Dermis microvascular lymphatic vessel endothelial cell (primary cell): ENCODE data around the gene ZFYVE28. TPM values are rescaled to one million over a fixed set of nuclear protein-coding genes. Genes with fewer than 3 reads are reported as not detected.

Experiments
- DNase-seq, 2 donors: peaks; one replicate each; pipeline versions ENCODE4 v3.0.0 to v3.0.0-alpha.2; 2010; ENCODE audit warnings: low read depth in 2 of 2
- total RNA-seq: library from RNA; depleted of rRNA; stranded (reverse); fragments of >200 nt; gene quantifications from 2 replicates; pipeline ENCODE4 v1.2.1, GENCODE V29; 2014

The ZFYVE28 gene
- total RNA-seq, 1 donor from 2014 or later, result 1.8 TPM

GRCh38 chr4:2333356-2333841, 85.0 kb downstream of the ZFYVE28 start:
- no peak for DNase-seq

- no peak for DNase-seq
Measured at GRCh38 chr4:2332976-2333319, 85.5 kb downstream of the ZFYVE28 start.

DNA sequence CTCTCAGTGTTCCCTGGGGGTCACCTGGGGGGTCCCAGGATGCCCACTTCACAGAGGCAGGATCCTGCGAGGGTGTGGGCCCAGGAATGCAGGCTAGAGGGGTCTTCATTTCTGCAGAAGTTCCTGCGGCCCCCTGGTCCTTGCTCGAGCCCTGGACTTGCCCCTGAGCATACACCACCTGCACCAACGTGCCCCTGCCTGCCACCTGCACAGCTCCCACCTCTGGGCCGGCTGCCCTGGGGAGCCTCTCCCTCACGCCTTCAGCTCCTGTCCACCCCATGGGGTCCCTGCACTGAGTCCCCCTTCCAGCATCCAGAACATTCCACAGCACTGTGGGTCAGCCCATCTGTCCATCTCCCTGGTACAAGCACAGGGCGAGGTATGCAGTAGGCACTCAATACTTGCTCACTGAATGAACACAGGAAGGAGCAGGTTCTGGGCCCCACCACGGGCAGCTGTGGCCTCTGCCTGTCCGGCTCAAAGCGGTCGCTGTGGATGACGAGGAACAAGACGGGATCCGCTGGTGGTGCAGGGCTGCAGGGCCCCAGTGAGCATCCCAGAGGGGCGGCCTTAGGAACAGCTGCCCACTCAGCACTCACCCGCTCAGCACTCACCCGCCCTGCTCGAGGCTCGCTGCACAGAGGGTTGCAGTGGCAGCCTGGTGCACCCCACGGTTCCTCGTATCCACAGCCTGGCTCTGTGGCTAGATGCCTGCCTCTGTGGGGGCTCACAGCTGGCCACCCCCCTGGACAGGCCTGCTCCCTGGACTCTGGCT, 86.1 kb downstream of the ZFYVE28 start:
- DNase-seq, result no peak

GRCh38 chr4:2331519-2332200, 86.8 kb downstream of the ZFYVE28 start:
- DNase-seq, result no peak

DNA sequence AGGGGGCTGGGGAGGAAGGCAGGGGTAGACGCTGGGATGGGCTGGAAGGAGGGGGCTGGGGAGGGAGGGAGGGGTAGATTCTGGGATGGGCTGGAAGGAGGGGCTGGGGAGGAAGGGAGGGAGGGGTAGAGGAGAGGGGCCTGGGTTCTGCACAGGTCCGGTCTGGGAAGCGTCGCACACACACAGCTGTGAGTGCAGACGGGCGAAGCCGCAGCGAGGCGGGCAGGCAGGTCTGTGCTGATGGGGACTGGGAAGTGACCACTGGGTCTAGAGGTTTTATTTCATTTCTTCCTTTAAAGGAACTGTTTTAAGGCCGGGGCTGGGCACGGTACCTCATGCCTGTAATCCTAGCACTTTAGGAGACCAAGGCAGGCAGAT, 87.4 kb downstream of the ZFYVE28 start:
- no peak for DNase-seq

DNA sequence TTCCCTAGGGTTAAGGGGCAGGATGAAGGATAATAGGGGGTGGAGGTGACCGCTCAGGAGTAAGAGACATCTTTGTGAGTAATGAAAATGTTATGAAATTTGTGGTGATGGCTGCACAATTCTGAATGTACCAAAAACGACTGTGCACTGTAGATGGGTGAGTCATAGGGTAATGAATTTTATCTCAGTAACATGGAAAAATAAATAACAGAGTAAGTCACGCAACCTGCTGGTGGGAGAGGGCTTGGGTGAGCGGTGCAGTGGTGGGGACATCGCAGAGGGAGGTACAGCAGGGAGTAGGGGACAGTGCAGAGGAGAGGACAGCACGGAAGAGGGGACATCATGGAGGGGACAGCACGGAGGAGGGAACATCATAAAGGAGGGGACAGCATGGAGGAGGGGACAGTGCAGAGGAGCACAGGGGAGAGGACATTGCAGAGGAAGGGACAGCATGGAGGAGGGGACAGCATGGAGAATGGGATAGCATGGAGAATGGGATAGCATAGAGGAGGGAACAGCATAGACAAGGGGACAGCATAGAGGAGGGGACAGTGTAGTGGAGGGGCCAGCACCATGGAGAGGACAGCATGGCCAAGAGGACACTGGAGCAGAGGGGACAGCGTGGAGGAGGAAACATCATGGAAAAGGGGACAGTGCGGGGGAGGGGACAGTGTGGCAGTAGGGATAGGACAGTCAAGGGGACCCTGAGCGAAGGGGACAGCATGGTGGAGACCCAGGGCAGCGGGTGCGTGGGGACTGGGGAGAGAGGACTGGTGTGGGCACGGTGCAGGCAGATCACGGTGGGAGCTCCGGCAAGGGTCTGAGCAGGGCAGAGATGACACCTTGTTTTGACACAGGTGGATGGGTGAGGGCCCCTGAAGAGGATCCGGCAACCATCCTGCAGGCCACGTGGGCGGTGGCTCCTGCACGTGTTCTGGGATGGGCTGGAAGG, 88.1 kb downstream of the ZFYVE28 start:
- peak; percentile 38 to 58 for DNase-seq

DNA sequence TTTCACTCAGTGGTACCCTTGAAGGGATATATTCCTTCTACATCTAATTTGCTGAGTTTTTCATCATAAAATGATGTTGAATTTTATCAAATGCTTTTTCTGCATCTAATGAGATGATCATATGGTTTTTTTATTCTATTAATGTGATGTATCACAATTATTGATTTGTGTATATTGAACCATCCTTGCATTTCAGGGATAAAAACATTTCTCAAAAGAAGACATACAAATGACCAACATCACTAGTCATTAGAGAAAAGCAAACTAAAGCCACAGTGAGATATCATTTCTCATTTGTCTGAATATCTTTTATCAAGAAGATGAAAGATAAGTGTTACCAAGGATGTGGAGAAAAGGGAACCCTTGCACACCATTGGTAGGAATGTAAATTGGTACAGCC, 90.9 kb downstream of the ZFYVE28 start:
- DNase-seq, result no peak

DNA sequence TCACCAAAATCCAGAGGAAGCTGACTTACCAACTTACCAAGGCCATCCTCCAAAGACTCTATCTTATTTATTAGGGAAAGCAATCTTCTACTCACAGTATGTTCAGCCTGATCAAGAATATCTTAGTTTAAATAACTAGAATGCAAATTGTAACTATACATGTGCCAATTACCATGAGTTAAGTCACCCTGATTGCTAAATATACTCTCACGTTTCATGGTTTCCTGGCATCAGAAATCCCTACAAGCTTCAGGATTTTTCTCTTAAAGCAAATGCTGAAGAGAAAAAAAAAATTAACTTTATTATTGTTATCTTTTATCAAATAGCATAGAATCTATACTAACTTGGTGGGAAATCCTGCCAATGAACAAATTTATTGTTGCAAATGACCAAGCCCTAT, 93.6 kb downstream of the ZFYVE28 start:
- no peak for DNase-seq

DNA sequence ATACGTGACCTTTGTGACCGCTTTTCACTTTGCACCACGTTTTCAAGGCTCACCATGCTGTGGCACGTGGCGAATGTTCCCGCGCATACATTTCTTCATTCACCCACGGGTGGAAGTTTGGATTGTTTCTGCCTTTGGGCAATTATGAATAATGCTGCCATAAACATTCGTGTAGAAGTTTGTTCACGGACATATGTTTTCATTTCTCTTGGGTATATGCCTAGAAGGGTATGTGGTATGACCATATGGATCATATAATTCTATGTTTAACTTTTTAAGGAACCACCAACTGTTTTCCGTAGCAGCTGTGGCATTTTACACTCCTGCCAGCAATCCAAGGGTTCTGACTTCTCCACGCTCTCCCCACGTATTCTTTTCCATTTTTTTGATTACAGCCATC, 95.6 kb downstream of the ZFYVE28 start:
- DNase-seq, result no peak

DNA sequence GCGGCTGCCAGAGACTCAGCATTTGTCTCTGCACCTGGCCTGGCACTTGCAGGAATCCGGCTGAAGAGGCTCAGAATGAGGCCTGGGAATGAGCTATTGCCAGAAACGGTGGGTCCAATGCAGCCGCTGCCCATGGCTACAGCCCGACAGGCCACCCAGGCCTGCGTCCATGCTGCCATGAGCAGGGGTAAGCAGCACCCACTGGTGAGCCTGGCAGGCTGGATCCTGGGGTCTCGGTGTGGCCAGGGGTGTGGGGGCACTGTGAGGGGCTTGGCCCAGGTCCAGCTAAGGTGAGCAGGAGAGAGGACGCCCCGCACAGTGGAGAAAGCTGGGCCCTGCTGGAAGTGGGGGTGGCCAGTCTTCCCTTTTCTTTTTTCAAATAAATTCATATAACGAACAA, 96.2 kb downstream of the ZFYVE28 start:
- DNase-seq, result no peak

DNA sequence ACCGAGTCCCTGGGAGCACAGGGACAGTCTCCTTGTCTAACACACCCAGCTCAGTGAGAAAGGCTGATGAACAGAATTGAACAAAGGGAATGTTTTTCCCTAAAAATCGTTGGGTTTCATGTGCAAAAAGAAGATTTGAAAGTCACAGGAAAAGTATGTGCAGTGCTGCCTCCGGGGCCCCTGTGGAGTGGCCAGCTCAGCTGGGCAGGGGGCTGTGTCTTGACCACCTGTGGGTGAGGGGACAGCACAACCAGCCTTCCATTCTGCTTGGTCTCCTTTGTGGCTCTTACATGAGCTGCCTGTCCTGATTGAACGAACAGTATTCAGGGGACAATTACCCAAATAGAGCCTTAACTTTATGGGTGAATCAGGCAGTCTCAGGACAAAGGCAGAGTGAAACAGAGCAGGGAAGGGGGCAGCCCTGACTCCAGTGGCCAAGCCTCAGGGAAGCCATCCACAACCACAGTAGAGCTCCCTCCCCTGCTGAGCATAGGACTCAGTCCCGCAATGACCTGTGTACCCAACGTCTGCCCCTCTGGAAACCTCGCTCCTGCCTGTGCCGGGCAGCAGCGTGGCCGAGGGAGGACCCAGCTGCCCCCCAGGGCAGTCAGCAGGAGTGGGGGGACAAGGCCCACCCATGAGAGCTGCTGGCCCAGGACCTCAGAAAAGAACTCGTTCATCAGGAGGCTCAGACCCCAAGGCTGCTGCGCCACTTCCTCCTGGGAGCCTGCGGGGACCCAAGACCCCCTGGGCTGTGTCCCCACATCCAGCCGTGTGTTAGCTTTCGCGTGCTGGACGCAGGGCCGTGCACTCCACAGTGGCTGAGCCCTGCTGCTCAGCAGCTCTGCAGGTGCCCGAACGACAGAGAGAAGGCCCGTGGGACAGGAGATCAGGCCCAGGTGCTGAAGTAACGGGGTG, 96.9 kb downstream of the ZFYVE28 start:
- no peak for DNase-seq

DNA sequence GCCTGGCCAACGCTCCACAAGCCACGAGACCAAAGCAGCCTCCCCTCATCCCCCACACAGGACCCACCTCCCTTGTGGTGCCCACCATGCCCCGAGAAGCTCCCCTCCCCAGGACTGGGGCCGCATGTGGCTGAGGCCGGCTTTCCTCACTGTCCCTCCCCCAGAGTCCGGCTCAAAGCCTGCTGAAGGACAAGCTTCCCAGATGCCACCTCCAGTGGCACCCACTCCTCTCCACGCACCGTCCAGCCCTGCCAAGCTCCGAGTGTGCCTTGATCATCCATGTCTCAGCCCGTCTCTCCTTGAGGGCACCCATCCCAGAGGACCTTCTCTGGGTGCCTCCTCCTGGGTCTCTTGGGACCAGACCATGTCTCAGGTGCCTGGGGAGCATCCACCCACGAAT, 97.7 kb downstream of the ZFYVE28 start:
- no peak for DNase-seq

GRCh38 chr4:2320152-2320551, 98.3 kb downstream of the ZFYVE28 start:
- no peak for DNase-seq

GRCh38 chr4:2318885-2319284, 99.6 kb downstream of the ZFYVE28 start:
- no peak for DNase-seq

DNA sequence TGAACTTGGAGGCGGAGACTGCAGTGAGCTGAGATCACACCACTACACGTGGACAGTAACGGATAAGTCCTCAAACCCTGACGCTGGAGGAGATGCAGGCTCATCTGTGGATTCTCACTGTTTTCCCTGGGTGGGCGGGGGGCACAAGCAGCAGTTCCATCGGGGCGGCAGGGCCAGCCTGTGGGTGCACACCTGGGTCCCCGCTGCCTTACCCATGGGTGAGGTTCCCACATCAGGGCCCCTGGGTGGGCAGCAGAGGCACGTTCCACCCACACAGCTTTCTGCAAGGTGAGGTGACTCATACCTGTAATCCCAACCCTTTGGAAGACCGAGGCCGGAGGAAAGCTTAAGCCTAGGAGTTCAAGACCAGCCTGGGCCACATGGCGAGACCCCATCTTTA, 100.0 kb downstream of the ZFYVE28 start:
- no peak for DNase-seq

DNA sequence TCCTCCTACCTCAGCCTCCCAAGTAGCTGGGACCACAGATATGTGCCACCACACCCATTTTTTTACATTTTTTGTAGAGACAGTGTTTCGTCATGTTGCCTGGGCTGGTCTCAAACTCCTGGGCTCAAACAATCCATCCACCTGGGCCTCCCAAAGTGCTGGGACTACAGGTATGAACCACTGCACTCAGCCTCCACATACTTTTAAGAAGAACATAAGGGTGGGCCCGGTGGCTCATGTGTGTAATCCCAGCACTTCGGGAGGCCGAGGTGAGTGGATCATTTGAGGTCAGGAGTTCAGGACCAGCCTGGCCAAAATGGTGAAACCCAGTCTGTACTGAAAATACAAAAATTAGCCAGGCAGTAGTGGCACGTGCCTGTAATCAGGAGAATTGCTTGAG, 105.1 kb downstream of the ZFYVE28 start:
- DNase-seq, result no peak

GRCh38 chr4:2306773-2307410, 111.6 kb downstream of the ZFYVE28 start:
- DNase-seq, result no peak

GRCh38 chr4:2305766-2306501, 112.5 kb downstream of the ZFYVE28 start:
- no peak for DNase-seq

- DNase-seq, result no peak
Measured at GRCh38 chr4:2304877-2305561, 113.4 kb downstream of the ZFYVE28 start.
